Measurements from ENCODE around the gene SPRTN. TPM values are rescaled to one million over a fixed set of nuclear protein-coding genes. Genes with fewer than 3 reads are reported as not detected.
A peak's percentile ranks its signal among the peaks of the same experiment; 100 is the strongest.

SPRTN gene
- total and polyA plus RNA-seq, 2 donors (not counting 3 experiments of a cell fraction or from before 2014, with no cell fraction given), result 15.4 to 16.1 TPM

DNA sequence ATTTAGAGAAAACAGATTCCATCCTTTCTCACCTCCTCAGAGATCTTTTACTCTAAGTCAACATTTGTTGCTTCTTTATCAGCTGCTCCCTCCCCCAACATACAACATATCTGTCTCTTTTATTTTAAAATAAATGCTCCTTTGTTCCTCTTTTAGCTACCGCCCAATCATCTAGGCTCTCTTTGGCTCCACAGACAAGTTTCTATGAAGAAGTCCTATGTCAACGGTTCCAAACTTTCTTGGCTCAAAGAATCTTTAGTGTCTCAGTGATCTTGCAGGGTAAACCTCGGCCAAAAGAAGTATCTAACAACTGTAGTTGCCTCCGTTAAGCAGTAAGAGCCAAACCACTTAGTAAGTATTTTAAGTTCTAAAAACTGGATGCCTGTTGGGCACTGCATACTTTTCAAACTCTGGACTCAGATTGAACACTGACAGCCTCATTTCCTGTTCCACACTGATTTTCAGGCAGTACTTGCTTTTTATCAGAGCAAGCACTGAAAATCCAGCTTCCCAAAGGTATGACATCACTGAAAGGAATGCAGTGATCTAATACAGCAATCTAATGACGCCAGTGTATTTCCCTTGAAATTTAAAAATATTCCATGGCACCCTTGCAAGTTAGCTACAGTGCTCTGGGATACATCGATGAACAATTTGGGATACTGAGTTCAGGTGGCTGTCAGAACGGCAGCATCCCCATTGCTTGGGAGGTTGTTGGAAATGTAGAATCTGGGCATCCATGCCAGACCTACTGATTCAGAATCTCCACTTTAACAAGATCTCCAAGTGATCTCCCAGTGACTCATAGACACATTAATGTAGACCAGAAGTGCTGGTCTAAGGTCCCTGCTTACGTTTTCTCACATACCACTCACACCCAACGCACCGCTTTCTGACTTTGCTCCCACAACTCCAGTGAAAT is 57.2 kb downstream of the SPRTN start:
- Histone ChIP-seq H2AFZ (ENCODE audit: low read depth, low read length) (peak overlapping the region; percentile 53), H3K27me3 (ENCODE audit: control insufficient read depth in 2 of 2, insufficient read depth in 2 of 2, low read length in 2 of 2) (no peaks in the 10 kb centered on the region), H3K36me3 (ENCODE audit: control insufficient read depth in 2 of 2, extremely low read depth in 1 of 2, insufficient read depth in 2 of 2, low read length in 2 of 2) (no peaks in the 10 kb centered on the region), H3K4me1 (ENCODE audit: control insufficient read depth, extremely low read depth, insufficient read depth, low read length) (peaks cover 47% of the 10 kb centered on the region), H3K9ac (replicated peaks; ENCODE audit: extremely low read depth, insufficient read depth, low read length) (peak overlapping the region; percentile 77), H3K27ac (ENCODE audit: insufficient read depth, low read depth, low read length) (peak overlapping the region; percentile 100), H3K4me3 (replicated peaks in 1 of 3; ENCODE audit: insufficient read depth in 1 of 3, low read depth in 1 of 3, low read length in 3 of 3) (peak overlapping the region in 1 of 3 experiments; percentile 18), H3K9me1 (replicated peaks; ENCODE audit: control insufficient read depth, extremely low read depth, insufficient read depth, low read length) (no peaks in the 10 kb centered on the region), H3K79me2 (ENCODE audit: control insufficient read depth, insufficient read depth, low read length) (peaks cover 60% of the 10 kb centered on the region), H3K9me3 (replicated peaks; ENCODE audit: control insufficient read depth, insufficient read depth, low read length) (no peaks in the 10 kb centered on the region), H3K4me2 (ENCODE audit: insufficient read depth, low read length) (peak overlapping the region; percentile 94), H4K20me1 (replicated peaks; ENCODE audit: control insufficient read depth, extremely low read depth, insufficient read depth, low read length) (no peaks in the 10 kb centered on the region)
- DNase-seq (ENCODE audit: low read depth, low spot score) (peak; percentile 93), FAIRE-seq (peak; percentile 75)
- TF ChIP-seq POLR2A (IDR thresholded peaks at IDR 0.05; ENCODE audit: low read depth, low read length) (peak; percentile 51), EZH2 (IDR thresholded peaks at IDR 0.05; ENCODE audit: borderline replicate concordance, low read depth, low read length, severe bottlenecking) (no peak), CTCF (IDR thresholded peaks at IDR 0.05; ENCODE audit: extremely low read depth in 1 of 2, insufficient read depth in 1 of 2, low read depth in 1 of 2, low read length in 2 of 2) (no peak), MYC (IDR thresholded peaks at IDR 0.05; ENCODE audit: low read depth, low read length) (no peak), GATA2 (IDR thresholded peaks at IDR 0.05; ENCODE audit: insufficient read depth, insufficient read length, low read depth, low read length) (peak; percentile 79), POLR2AphosphoS5 (IDR thresholded peaks at IDR 0.05; ENCODE audit: insufficient read depth, low read depth, low read length) (peak; percentile 45), JUN (IDR thresholded peaks at IDR 0.05; ENCODE audit: borderline replicate concordance, insufficient read depth, insufficient read length, low read depth) (peak; percentile 89), FOS (IDR thresholded peaks at IDR 0.05; ENCODE audit: borderline replicate concordance, insufficient read depth, low read length) (peak; percentile 80)
- TF ChIP-seq, protein P1, sequence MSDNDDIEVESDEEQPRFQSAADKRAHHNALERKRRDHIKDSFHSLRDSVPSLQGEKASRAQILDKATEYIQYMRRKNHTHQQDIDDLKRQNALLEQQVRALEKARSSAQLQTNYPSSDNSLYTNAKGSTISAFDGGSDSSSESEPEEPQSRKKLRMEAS (IDR thresholded peaks at IDR 0.05; ENCODE audit: insufficient read depth, insufficient read length), result no peak
- TSS peak; percentile 82 for BruUV-seq (replicated peaks)
- dilution Hi-C loops (cut with MboI; ENCODE audit: extremely low pct_ligation_motif_present, low sequenced_read_pairs) (no loop called here), intact Hi-C loops (cut with micrococcal nuclease) (loop anchor here (1.0 to 10.0 kb wide), 7 partner anchors 8 to 429 kb away; partner anchors contain the start of genes EGLN1 and TSNAX)
- ChIA-PET CTCF (interaction anchor here (1.4 to 1.6 kb wide), 2 partner anchors 14 to 22 kb away, joined by 3 to 5 read pairs; no protein-coding TSS in a partner anchor), POLR2A (interaction anchor here (0.5 to 1.0 kb wide), 2 partner anchors 13 to 19 kb away, joined by 3 to 5 read pairs; no protein-coding TSS in a partner anchor)
